ENCODE results near the gene TAF8. TPM values are rescaled to one million over a fixed set of nuclear protein-coding genes. Genes with fewer than 3 reads are reported as not detected.

TAF8 gene
- total RNA-seq, 1 experiment from 2014 or later: 43.1 TPM

DNA sequence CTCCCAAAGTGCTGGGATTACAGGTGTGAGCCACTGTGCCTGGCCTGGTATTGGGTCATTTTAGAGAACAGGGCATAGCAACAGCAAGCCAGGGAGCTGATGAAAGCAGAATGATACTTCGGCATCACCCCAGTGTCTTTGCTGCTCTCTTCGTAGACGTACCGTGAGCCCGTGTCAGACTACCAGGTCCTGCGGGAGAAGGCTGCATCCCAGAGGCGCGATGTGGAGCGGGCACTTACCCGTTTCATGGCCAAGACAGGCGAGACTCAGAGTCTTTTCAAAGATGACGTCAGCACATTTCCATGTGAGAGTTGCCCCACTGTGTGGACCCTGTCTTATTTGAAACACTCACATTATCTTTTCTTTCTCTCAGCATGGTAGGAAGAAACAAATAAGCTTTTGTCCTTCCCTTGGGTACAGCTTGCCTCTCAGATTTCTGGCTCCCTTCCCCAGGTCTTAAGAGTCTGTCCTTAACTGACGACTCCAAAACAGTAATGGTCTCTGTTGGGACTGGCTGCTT, 15.9 kb downstream of the TAF8 start:
- Histone ChIP-seq H3K27ac (no peak overlapping the region), H3K4me3 (no peak overlapping the region), H3K9me3 (replicated peaks) (no peaks in the 10 kb centered on the region), H3K4me1 (no peaks in the 10 kb centered on the region), H3K36me3 (peaks cover 47% of the 10 kb centered on the region), H3K27me3 (no peaks in the 10 kb centered on the region)
- no peak for DNase-seq

DNA sequence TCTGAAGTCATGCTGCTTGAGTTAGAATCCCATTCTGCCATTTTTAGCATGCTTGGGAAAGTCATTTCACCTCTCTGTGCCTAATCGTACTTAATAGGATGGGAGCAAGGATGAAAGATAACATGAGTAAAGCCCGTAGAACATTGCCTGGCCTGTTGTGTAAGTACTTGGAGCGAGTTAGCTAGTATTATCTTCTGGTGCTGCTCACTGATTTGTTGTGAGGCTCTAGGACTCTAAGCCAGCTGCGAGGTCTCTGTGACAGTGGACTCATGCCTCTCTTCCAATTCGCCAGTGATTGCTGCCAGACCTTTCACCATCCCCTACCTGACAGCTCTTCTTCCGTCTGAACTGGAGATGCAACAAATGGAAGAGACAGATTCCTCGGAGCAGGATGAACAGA, 17.8 kb downstream of the TAF8 start:
- Histone ChIP-seq H3K27me3 (no peaks in the 10 kb centered on the region), H3K36me3 (peaks cover 48% of the 10 kb centered on the region), H3K9me3 (replicated peaks) (no peaks in the 10 kb centered on the region), H3K4me3 (no peak overlapping the region), H3K27ac (no peak overlapping the region), H3K4me1 (no peaks in the 10 kb centered on the region)
- DNase-seq: no peak

DNA sequence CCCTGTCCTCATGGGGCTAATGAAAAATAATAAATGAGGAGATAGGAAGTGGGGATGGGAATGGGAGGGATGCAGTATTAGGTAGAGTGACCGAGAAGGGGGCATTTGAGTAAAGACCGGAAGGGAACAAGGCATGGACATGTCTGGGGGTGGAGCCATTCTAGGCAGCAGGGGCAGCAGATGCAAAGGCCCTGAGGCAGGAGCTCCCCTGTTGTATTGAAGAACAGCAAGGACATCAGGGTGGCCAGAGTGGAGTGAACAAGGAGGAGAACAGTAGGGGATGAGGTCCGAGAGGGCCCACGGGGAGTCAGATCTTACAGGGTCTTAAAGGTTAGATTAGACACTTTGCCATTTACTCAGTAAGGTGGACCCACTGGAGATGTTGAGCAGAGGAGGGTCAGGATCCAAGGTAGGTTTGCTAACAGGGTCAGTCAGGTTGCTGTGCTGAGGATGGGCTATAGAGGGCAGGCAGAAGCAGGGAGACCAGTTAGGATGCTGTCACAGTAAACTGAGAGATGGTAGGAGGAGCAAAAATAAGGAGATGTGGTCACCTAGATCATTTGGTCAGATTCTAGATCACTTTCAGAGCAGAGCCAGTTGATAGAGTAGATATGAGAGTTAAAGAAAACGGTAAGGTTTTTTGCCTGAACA, 18.7 kb downstream of the TAF8 start:
- H3K36me3 ChIP-seq: peaks cover 44% of the 10 kb centered on the region
- no peaks in the 10 kb centered on the region for H3K4me1 ChIP-seq
- H3K4me3 ChIP-seq: no peak overlapping the region
- no peak overlapping the region for H3K27ac ChIP-seq
- DNase-seq: no peak
- no peaks in the 10 kb centered on the region for H3K27me3 ChIP-seq
- no peaks in the 10 kb centered on the region for H3K9me3 ChIP-seq (replicated peaks)

DNA sequence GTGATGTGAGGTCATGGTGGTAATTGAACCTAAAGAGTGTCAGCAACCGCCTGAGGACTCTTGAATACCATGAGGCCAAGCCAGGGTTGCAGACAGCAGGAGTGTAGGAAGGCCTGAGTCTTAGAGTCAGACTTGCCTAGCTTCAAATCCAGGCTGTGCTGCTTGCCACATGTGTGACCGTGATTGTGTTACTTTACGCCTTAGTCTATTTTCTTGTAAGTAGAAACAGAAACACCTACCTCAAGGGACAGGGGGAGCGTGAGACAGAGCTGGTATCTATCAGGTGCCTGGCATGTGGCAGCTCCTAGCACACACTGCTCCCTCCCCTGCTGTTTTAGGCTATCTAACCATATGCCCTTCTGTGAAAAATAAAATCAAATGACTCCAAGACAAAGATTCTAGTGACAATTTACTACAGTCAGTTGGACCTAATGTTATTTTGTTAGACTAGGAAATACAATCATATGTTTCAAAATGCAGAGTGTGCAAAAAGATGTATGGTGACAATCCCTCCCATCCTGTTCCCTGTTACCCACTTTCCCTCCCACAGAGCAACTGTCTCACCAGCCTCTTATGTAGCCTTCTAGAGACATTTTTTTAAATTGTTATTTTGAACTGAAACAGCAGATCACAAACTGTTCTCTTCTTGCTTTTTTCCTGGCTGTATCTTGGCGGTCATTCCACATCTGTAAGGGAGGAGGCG, 21.7 kb downstream of the TAF8 start:
- Histone ChIP-seq H3K36me3 (peaks cover 24% of the 10 kb centered on the region), H3K4me3 (no peak overlapping the region), H3K27ac (no peak overlapping the region), H3K4me1 (no peaks in the 10 kb centered on the region), H3K27me3 (no peaks in the 10 kb centered on the region), H3K9me3 (replicated peaks) (no peaks in the 10 kb centered on the region)
- DNase-seq: no peak

DNA sequence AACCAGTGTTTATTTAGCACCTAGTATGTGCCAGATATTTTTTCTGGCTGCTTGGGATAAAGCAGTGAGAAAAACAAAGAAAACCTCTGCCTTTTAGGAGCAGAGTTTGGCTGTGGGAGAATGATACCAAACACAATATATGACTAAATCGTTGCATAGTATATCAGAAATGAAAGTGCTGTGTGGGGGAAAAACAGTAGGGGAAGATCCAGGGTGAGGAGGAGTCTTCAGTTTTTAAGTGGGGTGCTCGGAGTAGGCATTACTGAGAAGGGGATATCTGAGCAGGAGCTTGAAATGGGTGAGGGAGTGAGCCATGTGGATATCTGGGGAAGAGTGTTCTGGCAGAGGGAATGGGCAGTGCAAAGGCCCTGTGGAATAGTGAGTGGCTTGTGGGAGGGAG, 23.0 kb downstream of the TAF8 start:
- no peaks in the 10 kb centered on the region for H3K4me1 ChIP-seq

DNA sequence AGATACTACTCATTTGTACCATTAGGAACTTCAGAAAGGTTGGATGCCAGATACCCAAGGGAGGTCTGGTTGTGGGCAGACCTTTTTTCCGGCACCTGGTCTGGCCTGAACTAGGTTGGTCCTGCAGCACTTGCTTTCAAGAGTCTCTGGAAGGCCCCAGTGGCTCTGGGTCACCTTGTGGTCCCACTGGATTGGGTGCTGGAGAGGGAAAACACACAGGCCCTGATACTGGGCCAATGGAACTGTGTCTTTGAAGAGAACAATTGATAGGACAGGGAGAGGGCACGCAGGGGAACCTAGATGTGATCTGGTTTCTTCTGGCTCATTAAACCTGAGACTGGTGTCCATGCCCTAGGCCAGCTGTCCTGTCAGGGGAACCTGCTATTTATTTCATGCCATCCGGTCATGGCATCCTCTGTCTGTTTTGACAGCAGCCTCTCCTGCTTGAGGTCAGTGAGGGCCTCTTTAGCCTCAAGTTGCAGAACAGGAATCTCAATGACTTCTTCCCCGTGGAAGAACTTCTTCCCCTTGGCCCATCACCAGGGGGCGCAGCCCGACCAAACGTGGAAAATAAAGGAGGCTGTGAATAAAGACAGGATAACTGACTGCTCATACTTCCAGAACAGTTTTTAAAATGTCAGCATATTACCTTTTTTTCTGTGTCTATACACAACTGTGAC, 25.0 kb downstream of the TAF8 start:
- Histone ChIP-seq H3K36me3 (peaks cover 18% of the 10 kb centered on the region), H3K9me3 (replicated peaks) (no peaks in the 10 kb centered on the region), H3K27ac (no peak overlapping the region), H3K4me3 (no peak overlapping the region), H3K27me3 (no peaks in the 10 kb centered on the region), H3K4me1 (no peaks in the 10 kb centered on the region)
- peak; percentile 59 to 65 for DNase-seq

More for the DNA sequence above, 23.0 kb downstream of the TAF8 start:
- Histone ChIP-seq H3K27ac (no peak overlapping the region), H3K4me3 (no peak overlapping the region), H3K36me3 (peaks cover 21% of the 10 kb centered on the region), H3K9me3 (replicated peaks) (no peaks in the 10 kb centered on the region), H3K27me3 (no peaks in the 10 kb centered on the region)
- DNase-seq: no peak

DNA sequence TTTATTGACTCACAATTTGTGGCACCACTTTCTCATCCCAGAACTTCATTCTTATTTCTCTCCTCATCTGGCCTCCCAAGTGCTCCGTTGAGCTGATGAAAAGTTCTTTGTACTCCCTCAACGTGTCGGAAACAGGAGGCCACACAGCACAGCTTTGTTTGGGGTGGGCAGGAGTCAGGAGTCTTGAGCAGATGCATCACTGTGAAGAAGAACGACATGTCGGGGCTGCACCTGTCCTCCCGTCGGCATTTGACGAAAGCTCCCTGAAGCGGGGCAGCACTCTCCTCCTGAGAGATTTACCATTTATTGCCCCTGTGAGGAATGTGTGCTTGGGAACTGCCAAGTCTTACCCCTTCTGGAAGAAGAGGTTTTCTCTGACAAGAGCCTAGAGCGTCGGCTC, 28.1 kb downstream of the TAF8 start:
- Histone ChIP-seq H3K27ac (no peak overlapping the region), H3K27me3 (no peaks in the 10 kb centered on the region), H3K9me3 (replicated peaks) (no peaks in the 10 kb centered on the region), H3K4me3 (no peak overlapping the region), H3K4me1 (no peaks in the 10 kb centered on the region), H3K36me3 (peaks cover 11% of the 10 kb centered on the region; the same call in 1 of the 2 replicates)
- no peak for DNase-seq

DNA sequence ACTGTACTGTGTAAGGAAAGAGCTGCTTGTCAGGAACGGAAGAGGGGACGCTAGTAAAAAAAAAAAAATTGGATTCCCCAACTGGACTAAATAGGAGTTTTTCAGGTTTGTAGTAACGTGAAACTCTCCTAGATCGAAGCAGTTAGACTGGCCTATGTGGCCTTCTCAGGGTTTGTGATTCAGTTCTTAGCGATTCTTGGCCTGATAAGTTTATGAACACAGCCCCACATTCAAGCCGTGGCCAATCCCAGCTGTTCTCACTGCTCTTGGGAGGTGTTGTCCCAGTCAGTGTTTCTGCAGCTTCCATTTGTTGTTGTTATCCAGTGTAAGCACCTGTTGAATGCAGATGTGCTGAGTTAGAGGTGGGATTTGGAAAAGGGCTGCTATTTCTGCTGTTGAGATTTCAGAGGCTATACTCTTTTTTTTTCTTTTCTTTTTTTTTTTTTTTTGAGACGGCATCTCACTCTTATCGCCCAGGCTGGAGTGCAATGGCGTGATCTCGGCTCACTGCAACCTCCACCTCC, 29.7 kb downstream of the TAF8 start:
- Histone ChIP-seq H3K27me3 (no peaks in the 10 kb centered on the region), H3K36me3 (peaks cover 11% of the 10 kb centered on the region; the same call in 1 of the 2 replicates), H3K4me3 (no peak overlapping the region), H3K4me1 (no peaks in the 10 kb centered on the region), H3K9me3 (replicated peaks) (no peaks in the 10 kb centered on the region), H3K27ac (no peak overlapping the region)
- DNase-seq: peak; percentile 40 to 60

DNA sequence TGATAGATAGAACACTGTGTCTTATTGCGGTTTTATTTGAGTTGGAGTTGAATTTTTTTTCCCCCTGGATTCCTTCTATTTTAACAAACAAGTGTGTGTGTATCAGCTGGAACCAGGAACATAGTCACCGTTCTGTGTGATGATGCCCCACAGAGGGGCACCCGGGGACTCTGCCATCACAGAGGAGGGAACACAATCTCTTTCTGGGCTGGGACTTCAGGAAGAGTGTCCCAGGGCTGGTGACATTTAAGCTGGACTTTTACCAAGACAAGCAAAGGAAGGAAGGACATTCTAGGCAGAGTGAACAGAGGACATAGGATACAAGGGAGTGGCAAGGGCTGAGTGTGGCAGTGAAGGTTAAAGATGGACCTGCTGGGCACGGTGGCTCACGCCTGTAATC, 33.2 kb downstream of the TAF8 start:
- Histone ChIP-seq H3K27ac (no peak overlapping the region), H3K4me3 (no peak overlapping the region), H3K27me3 (no peaks in the 10 kb centered on the region), H3K4me1 (no peaks in the 10 kb centered on the region), H3K9me3 (replicated peaks) (no peaks in the 10 kb centered on the region), H3K36me3 (0 out of 2 replicates have a peak, but pooled peaks cover 3% of the 10 kb centered on the region)
- no peak for DNase-seq

DNA sequence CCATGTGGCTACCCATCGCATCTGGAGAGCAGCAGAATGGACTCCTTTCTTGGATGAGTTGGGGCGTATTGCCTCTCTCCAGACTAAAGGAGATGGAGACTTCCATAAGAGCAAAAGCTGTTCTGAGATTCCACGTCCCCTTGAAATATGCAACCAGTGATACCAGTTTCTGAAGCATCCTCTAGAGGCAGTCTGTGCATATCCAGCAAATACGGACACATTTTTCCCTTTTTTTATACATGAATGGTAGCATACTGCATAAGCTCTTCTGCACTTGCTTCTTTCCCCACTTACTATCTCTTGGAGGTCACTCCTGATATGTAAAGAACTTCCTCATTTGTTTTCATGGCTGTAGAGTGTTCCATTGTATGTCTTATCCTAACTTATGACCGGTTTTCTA, 34.6 kb downstream of the TAF8 start:
- Histone ChIP-seq H3K9me3 (replicated peaks) (no peaks in the 10 kb centered on the region), H3K4me1 (no peaks in the 10 kb centered on the region), H3K27me3 (no peaks in the 10 kb centered on the region), H3K27ac (no peak overlapping the region), H3K4me3 (no peak overlapping the region), H3K36me3 (0 out of 2 replicates have a peak, but pooled peaks cover 3% of the 10 kb centered on the region)
- DNase-seq: no peak

DNA sequence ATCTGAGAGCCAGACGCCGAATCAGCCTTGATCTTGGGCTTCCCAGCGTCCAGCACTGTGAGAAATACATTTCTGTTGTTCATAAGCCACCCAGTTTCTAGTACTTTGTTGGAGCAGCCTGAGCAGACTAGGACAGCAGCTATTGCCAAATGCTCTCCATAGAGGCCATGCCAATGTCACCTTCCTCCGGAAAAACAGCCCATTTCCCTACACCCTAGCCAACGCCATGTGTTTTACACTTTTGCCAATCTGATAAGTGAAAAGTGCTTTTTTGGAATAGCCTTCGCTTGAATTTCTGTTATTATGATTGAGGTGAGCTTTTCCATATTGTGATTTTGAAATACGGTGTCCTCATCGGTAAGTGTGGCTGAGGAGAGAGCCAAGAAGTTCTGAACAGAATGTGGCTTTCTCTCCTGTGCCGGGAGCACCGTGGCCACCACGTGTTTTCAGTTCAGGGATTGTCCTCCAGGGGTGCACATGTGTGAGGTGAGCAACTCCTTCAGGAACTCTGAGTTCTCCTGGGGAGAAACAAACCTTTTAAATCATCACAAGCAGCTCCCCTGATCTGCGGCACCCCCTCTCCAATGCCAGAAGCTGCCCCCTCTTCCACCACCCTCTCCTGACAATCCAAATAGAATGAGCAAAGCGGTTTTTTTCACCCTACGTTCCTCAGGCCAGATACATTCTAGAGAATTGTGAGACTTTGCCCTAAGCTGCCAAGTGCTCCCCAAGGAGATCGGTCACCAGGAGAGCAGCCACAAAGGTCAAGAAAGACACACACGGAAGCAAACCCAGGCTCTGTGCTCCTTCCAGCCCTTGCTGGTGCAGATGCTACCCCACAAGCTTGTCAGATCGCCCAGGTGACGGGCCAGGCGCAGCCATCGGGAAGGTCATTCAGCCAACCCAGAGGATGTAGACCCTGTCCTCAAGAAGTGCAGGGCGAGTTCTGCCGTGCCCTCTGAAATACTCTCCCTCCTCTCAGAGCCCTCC, 36.0 kb downstream of the TAF8 start:
- H3K36me3 ChIP-seq: no peaks in the 10 kb centered on the region
- H3K9me3 ChIP-seq (replicated peaks): no peaks in the 10 kb centered on the region
- no peaks in the 10 kb centered on the region for H3K27me3 ChIP-seq
- H3K4me1 ChIP-seq: no peaks in the 10 kb centered on the region
- no peak for DNase-seq
- no peak overlapping the region for H3K27ac ChIP-seq
- no peak overlapping the region for H3K4me3 ChIP-seq

DNA sequence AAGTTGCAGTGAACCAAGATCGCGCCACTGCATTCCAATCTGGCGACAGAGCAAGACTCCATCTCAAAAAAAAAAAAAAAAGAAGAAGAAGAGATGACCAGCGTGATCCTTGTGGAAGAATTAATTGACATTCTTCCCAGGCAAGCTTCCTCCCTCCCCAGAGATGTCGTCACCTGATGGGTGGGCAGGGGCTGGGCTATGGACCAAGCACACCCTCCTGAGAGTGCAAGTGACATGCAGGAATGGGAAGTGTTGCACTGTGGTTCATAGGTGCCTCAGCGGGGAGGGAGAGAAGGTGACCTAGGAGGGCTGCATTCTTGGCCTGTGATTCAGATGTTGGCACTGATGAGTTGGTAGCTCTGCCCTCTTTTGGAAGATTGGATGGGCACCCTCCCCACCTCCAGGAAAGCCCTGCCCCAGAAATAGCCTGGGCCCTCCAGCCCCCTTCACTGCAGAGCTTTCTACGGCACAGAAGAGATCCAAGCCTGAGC, 37.8 kb downstream of the TAF8 start:
- Histone ChIP-seq H3K4me3 (no peak overlapping the region), H3K9me3 (replicated peaks) (no peaks in the 10 kb centered on the region), H3K36me3 (no peaks in the 10 kb centered on the region), H3K27ac (no peak overlapping the region), H3K27me3 (0 out of 2 replicates have a peak, but pooled peaks cover 2% of the 10 kb centered on the region), H3K4me1 (no peaks in the 10 kb centered on the region)
- DNase-seq: no peak

DNA sequence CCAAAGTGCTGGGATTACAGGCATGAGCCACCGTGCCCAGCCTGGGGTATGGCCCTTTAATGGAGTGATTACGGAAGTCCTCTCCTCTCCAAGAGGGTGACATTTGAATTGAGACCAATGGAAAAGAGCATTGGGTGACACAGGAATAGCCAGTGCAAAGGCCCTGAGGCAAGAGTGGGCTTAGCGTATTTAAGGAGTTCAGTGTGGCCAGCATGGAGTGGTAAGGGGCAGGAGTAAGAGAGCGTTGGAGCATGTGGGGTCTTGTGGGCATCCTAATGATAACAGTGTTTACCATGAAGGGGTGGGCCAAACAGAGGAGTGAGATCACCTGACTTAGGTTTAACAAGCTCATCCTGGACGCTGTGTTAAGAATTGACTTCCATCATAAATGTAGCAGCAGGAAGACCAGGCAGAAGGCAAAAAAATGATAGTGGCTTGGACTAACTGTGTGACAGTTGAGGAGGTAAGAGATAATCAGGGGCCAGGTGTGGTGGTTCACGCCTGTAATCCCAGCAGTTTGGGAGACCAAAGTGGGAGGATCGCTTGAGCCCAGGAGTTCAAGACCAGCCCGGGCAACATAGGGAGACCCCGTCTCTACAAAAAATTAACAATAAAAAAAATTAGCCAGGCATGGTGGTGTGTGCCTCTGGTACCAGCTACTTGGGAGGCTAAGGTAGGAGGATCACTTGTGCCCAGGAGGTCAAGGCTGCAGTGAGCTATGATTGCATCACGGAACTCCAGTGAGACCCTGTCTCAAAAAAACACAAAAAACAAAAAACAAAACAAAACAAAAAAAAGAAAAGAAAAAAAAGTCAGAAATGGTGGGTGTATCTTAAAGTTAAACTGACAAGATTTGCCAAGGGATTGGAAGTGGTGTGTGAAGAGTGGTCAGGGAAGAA, 40.7 kb downstream of the TAF8 start:
- Histone ChIP-seq H3K4me3 (no peak overlapping the region), H3K27me3 (0 out of 2 replicates have a peak, but pooled peaks cover 2% of the 10 kb centered on the region), H3K36me3 (no peaks in the 10 kb centered on the region)

More for the DNA sequence above, 40.7 kb downstream of the TAF8 start:
- no peaks in the 10 kb centered on the region for H3K4me1 ChIP-seq
- DNase-seq: no peak
- no peak overlapping the region for H3K27ac ChIP-seq
- no peaks in the 10 kb centered on the region for H3K9me3 ChIP-seq (replicated peaks)
